Activated naive CD4-positive, alpha-beta T cell treated with anti-CD3 and anti-CD28 coated beads, Interleukin-2, amount 10 ng/mL, durations not matched to agents 7 days and 5 days (primary cell): ENCODE measurements around the gene LSM14A.

Experiments used
- CTCF ChIA-PET: fragments of 350-600 bp; sonication (Branson Sonifier 250); formaldehyde crosslinking; loops from one replicate; lab custom pipeline; 2021; ENCODE audit warnings: antibody characterized with exemption; lab: Charles Lee
- DNase-seq: peaks from one replicate; pipeline ENCODE4 v3.0.0-alpha.2; 2020
- H3K27ac Mint-ChIP-seq: one replicate; pipeline ENCODE4 v1.8.0; 2021; ENCODE audit warnings: mild to moderate bottlenecking, moderate library complexity, mixed read lengths
- H3K27me3 Mint-ChIP-seq: one replicate; pipeline ENCODE4 v1.8.0; 2021; ENCODE audit warnings: mild to moderate bottlenecking, mixed read lengths
- H3K36me3 Mint-ChIP-seq: one replicate; pipeline ENCODE4 v1.8.0; 2021; ENCODE audit warnings: mixed read lengths
- H3K4me1 Mint-ChIP-seq: one replicate; pipeline ENCODE4 v1.8.0; 2021; ENCODE audit warnings: mixed read lengths
- H3K4me3 Mint-ChIP-seq: one replicate; pipeline ENCODE4 v1.8.0; 2021; ENCODE audit warnings: mild to moderate bottlenecking, moderate library complexity, mixed read lengths
- H3K9me3 Mint-ChIP-seq: one replicate; pipeline ENCODE4 v1.8.0; 2021; ENCODE audit warnings: mixed read lengths

Gene LSM14A

DNA sequence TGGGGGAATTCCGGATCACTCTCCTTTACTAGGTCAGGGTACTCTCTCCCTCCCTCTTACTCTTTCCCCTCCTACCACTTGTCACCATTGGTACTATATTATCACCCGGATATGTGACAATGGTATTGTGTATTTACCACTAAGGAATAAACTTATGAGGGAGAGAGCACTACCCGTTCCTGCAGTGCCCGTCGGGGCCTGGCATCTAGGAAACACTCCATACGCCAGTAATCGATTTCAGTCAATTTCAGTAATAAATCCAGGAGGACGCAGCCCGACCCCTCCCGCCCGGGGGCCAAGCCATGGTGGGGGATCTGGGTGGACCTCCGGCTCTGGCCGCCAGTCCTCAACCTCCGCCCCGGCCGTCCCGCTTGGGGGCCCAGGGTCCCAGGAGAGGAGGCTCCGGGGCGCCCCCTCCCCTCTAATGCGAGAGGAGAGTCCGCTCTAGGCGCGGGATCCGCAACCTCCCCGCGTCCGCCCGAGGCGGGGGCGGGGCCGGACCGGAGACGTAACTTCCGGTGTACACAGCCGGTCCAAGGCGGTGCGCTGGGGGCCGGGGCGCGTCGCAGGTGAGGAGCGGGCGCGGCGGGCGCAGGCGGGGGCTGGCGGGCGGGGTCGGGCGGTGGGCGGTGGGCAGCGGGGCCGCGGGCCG lies 81.9 kb downstream of the LSM14A start, which contains the start of gene GARRE1:
Gene GARRE1 (plus strand): TSS at position 509 of the 652 bp plus-strand sequence. CDS start 45,920 bp downstream, outside the sequence.
- H3K4me1 Mint-ChIP-seq, result peaks cover 32% of the 10 kb centered on the region
- peak; percentile 93 for DNase-seq
- H3K9me3 Mint-ChIP-seq, result no peaks in the 10 kb centered on the region
- H3K27me3 Mint-ChIP-seq, result no peaks in the 10 kb centered on the region
- peak within 1 kb of the TSS; percentile 91 for H3K27ac Mint-ChIP-seq
- CTCF ChIA-PET, result no interaction called here
- peaks cover 7% of the 10 kb centered on the region for H3K36me3 Mint-ChIP-seq
- H3K4me3 Mint-ChIP-seq, result peak within 1 kb of the TSS; percentile 85

DNA sequence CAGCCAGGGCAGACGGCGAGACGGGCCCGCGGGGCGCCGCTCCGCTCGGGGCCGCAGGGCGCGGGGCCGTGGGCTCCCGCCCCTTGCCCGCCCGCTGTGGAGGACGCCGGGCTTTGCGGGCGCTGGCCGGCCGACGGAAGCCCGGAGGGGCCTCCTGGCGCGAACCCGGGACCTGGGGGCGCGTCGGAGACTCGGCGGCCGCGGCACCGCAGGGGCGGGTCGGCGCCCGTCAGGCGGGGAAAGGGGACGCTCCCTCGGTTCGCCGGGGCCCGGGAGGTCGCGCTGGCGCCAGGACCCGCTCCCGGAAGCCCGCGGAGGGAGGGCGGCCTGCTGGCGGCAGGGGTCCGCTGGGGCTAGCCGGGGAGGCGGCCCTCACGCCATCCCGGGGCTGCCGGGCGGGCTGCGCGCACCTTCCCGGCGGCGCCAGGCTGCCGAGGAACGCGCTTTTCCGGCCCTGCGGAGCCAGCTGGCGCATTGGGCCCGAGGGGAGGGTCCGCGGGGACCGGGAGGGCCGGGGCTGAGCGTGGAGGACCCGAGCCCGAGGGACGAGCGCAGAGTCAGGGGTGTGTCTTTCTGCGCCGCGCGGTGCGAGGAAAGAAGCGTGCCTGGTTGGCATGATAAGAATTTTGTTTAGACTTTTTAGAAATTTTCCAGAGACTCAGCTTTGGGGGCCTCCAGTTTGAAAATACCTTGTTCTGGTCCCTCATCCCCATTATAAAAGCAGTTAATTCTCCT lies 82.6 kb downstream of the LSM14A start:
- Mint-ChIP-seq H3K27ac (peak overlapping the region; percentile 86), H3K4me3 (peak overlapping the region; percentile 82), H3K9me3 (no peaks in the 10 kb centered on the region), H3K4me1 (peaks cover 32% of the 10 kb centered on the region), H3K27me3 (no peaks in the 10 kb centered on the region), H3K36me3 (peaks cover 11% of the 10 kb centered on the region)
- DNase-seq, result peak; percentile 55
- CTCF ChIA-PET, result no interaction called here

DNA sequence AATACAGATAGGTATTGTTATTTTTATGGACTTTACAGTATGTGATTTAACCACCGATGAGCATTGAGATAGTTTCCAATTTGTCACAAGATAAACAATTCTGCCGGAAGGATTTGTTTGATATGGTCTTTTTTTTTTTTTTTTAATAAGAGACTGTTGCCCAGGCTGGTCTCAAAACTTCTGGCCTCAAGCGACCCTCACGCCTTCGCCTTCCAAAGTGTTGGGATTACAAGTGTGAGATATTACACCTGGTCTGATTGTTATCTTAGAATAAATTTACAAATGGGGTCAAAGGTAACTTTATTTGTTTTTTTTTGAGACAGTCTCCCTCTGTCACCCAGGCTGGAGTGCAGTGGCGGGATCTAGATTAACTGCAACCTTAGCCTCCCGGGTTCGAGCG lies 83.2 kb downstream of the LSM14A start:
- CTCF ChIA-PET, result no interaction called here
- Mint-ChIP-seq H3K27me3 (no peaks in the 10 kb centered on the region), H3K9me3 (no peaks in the 10 kb centered on the region), H3K27ac (peak overlapping the region; percentile 86), H3K36me3 (peaks cover 11% of the 10 kb centered on the region), H3K4me3 (peak overlapping the region; percentile 82), H3K4me1 (peaks cover 32% of the 10 kb centered on the region)
- DNase-seq, result no peak

DNA sequence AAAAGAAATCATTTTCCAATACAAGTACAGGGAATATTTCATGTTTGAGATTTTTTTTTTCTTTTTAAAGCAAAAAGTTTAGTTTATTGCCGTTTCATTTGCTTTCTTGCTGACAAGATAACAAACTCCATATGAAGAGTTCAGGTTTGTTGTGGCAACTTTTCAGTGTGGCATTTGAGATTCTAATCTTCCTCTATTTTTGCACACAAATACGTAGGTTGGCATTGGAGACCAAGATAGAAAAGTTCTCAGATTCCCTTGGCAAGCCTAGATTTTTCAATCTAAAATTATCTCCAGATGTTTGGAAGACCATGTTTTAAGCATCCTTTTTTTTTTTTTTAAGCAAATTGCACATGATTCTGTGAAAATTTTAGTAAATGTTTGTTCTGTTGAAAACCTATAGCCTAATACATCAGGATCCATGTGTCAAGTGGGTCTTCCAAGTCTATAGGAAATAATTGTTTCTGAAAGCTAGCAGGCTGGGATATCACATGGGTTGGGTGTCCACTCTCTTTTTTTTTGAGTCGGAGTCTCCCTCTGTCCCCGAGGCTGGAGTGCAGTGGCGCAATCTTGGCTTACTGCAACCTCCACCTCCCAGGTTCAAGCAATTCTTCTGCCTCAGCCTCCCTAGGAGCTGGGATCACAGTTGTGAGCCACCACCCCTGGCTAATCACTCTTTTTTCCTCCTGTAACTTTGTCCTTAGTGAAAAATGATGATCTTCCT lies 84.7 kb downstream of the LSM14A start:
- peaks cover 15% of the 10 kb centered on the region for H3K36me3 Mint-ChIP-seq
- H3K4me3 Mint-ChIP-seq, result peak overlapping the region; percentile 31
- H3K4me1 Mint-ChIP-seq, result peaks cover 37% of the 10 kb centered on the region
- no peaks in the 10 kb centered on the region for H3K27me3 Mint-ChIP-seq
- DNase-seq, result no peak
- CTCF ChIA-PET, result interaction anchor here (0.6 kb wide), 1 partner anchor 92 kb away, joined by 3 read pairs; no protein-coding TSS in a partner anchor
- H3K27ac Mint-ChIP-seq, result peak overlapping the region; percentile 75
- no peaks in the 10 kb centered on the region for H3K9me3 Mint-ChIP-seq

GRCh38 chr19:34257559-34257924 lies 85.2 kb downstream of the LSM14A start:
- Mint-ChIP-seq H3K4me1 (peaks cover 37% of the 10 kb centered on the region), H3K36me3 (peaks cover 15% of the 10 kb centered on the region), H3K9me3 (no peaks in the 10 kb centered on the region), H3K4me3 (peak overlapping the region; percentile 31), H3K27ac (peak overlapping the region; percentile 75), H3K27me3 (no peaks in the 10 kb centered on the region)
- no peak for DNase-seq
- CTCF ChIA-PET, result interaction anchor here (0.6 kb wide), 1 partner anchor 91 kb away, joined by 3 read pairs; no protein-coding TSS in a partner anchor

GRCh38 chr19:34259367-34260095 lies 87.2 kb downstream of the LSM14A start:
- H3K9me3 Mint-ChIP-seq, result no peaks in the 10 kb centered on the region
- H3K4me1 Mint-ChIP-seq, result peaks cover 32% of the 10 kb centered on the region
- H3K4me3 Mint-ChIP-seq, result no peak overlapping the region
- H3K27ac Mint-ChIP-seq, result no peak overlapping the region
- peaks cover 15% of the 10 kb centered on the region for H3K36me3 Mint-ChIP-seq
- CTCF ChIA-PET, result no interaction called here
- H3K27me3 Mint-ChIP-seq, result no peaks in the 10 kb centered on the region
- no peak for DNase-seq

DNA sequence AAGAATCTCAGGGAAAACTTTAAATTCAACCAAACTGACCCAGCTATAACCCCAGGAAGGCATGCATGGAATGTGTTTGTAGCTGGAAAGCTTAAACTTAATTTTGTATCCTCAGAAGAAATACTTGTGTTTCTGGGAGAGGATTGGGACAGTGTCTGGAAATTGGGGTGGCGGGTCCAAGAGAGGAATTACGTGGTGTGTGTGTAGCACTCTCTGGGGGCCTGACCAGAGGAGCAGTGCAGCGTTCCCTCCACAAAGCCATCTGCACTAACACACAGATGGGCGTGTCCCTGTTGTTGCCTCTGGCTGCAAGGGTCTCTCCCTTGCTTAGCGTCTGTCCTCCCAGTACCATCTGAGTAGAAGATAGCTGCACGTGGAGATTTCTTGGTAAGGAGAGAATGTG lies 88.5 kb downstream of the LSM14A start:
- H3K36me3 Mint-ChIP-seq, result peaks cover 19% of the 10 kb centered on the region
- DNase-seq, result no peak
- H3K27ac Mint-ChIP-seq, result no peak overlapping the region
- no peak overlapping the region for H3K4me3 Mint-ChIP-seq
- H3K4me1 Mint-ChIP-seq, result peaks cover 38% of the 10 kb centered on the region
- no peaks in the 10 kb centered on the region for H3K9me3 Mint-ChIP-seq
- CTCF ChIA-PET, result interaction anchor here (0.5 to 0.8 kb wide), 2 partner anchors 9 to 59 kb away, joined by 3 read pairs; no protein-coding TSS in a partner anchor
- H3K27me3 Mint-ChIP-seq, result no peaks in the 10 kb centered on the region

DNA sequence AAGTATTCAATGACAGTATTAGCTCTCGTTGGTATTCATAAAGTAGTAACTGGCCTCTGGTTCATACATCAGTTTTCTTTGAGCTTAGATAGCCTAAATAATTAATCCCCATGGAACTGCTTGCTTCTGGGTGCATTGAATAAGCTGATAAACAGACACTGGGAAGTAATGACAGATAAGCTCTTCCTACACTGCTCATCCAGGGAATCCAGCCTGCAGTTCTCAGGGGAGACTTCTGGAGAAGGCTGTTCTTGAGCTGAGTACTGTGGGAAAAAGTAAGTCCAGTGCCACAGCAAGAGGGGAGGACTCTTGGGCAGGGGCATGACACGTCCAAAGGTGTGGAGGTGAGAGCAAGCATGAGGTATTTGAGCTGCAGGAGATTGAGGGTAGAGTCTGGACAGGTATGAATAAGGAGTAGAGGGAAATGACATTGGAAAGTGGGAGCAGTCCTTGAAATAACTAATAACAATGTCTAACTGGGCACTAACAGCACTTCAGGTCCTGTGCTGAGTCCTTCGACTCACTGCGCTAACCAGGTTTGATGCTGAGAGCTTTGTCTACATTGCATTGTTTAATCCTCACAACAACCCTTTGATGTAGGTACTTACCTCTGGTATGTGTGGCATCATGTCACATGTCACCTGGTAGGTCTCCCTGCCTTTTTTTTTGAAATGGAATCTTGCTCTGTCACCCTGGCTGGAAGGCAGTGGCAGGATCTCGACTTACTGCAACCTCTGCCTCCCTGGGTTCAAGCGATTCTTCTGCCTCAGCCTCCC lies 89.2 kb downstream of the LSM14A start:
- DNase-seq, result no peak
- CTCF ChIA-PET, result interaction anchor here (0.5 to 0.8 kb wide), 2 partner anchors 8 to 59 kb away, joined by 3 read pairs; no protein-coding TSS in a partner anchor
- Mint-ChIP-seq H3K27ac (no peak overlapping the region), H3K27me3 (no peaks in the 10 kb centered on the region), H3K9me3 (no peaks in the 10 kb centered on the region), H3K36me3 (peaks cover 24% of the 10 kb centered on the region), H3K4me1 (peaks cover 41% of the 10 kb centered on the region), H3K4me3 (no peak overlapping the region)

- CTCF ChIA-PET, result no interaction called here
- Mint-ChIP-seq H3K4me3 (no peak overlapping the region), H3K36me3 (peaks cover 25% of the 10 kb centered on the region), H3K27me3 (no peaks in the 10 kb centered on the region), H3K4me1 (peaks cover 39% of the 10 kb centered on the region), H3K9me3 (no peaks in the 10 kb centered on the region), H3K27ac (peak overlapping the region; percentile 42)
- DNase-seq, result no peak
Measured at GRCh38 chr19:34263745-34264237, 91.5 kb downstream of the LSM14A start.

GRCh38 chr19:34265221-34265650 lies 92.9 kb downstream of the LSM14A start:
- peaks cover 26% of the 10 kb centered on the region for H3K36me3 Mint-ChIP-seq
- H3K27ac Mint-ChIP-seq, result no peak overlapping the region
- no peak overlapping the region for H3K4me3 Mint-ChIP-seq
- DNase-seq, result no peak
- CTCF ChIA-PET, result interaction anchor here (1.3 kb wide), 1 partner anchor 73 kb away, joined by 3 read pairs; no protein-coding TSS in a partner anchor
- H3K4me1 Mint-ChIP-seq, result peaks cover 54% of the 10 kb centered on the region
- no peaks in the 10 kb centered on the region for H3K9me3 Mint-ChIP-seq
- H3K27me3 Mint-ChIP-seq, result no peaks in the 10 kb centered on the region

DNA sequence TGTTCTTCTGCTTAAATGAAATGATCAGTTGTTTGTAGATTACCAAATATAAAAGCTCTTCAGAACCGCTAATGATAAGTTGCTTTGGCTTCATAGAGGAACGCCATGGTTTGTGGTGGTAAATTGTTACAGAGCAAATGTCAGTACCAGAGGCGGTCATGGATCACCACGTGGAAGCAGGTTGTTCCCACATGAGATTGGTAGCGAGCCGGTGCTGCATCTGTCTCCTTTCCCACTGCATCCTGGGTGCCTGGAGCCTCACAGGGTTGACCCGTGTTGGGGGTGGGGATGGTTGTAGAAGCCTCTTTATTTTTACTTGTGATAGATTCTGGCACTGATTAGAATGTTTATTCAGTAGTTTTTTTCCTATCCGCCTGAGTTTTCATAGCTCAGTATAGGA lies 96.8 kb downstream of the LSM14A start:
- DNase-seq, result no peak
- H3K27me3 Mint-ChIP-seq, result no peaks in the 10 kb centered on the region
- no peak overlapping the region for H3K4me3 Mint-ChIP-seq
- CTCF ChIA-PET, result interaction anchor here (1.3 kb wide), 1 partner anchor 8 kb away, joined by 3 read pairs; no protein-coding TSS in a partner anchor
- H3K36me3 Mint-ChIP-seq, result peaks cover 41% of the 10 kb centered on the region
- peaks cover 67% of the 10 kb centered on the region for H3K4me1 Mint-ChIP-seq
- no peaks in the 10 kb centered on the region for H3K9me3 Mint-ChIP-seq
- peak overlapping the region; percentile 78 for H3K27ac Mint-ChIP-seq

GRCh38 chr19:34269489-34269888 lies 97.2 kb downstream of the LSM14A start:
- H3K4me1 Mint-ChIP-seq, result peaks cover 69% of the 10 kb centered on the region
- no peak for DNase-seq
- no peaks in the 10 kb centered on the region for H3K9me3 Mint-ChIP-seq
- CTCF ChIA-PET, result interaction anchor here (1.0 to 1.3 kb wide), 2 partner anchors 8 to 233 kb away, joined by 3 read pairs; no protein-coding TSS in a partner anchor
- H3K4me3 Mint-ChIP-seq, result peak overlapping the region; percentile 67
- peak overlapping the region; percentile 96 for H3K27ac Mint-ChIP-seq
- H3K27me3 Mint-ChIP-seq, result no peaks in the 10 kb centered on the region
- peaks cover 43% of the 10 kb centered on the region for H3K36me3 Mint-ChIP-seq
